Measurements from ENCODE around the gene IGSF23.

Gene IGSF23

GRCh38 chr19:44613295-44614178 lies at the start of gene IGSF23:
Gene IGSF23 (plus strand): TSS chr19:44613563. CDS start chr19:44613646, 83 bp downstream.
- in situ Hi-C loops (cut with HindIII; ENCODE audit: low sequenced_read_pairs), result no loop called here

GRCh38 chr19:44566984-44567383 lies 46.4 kb upstream of the IGSF23 start:
- in situ Hi-C loops (cut with HindIII; ENCODE audit: low sequenced_read_pairs), result no loop called here

GRCh38 chr19:44567745-44568144 lies 45.6 kb upstream of the IGSF23 start:
- in situ Hi-C loops (cut with HindIII; ENCODE audit: low sequenced_read_pairs), result no loop called here

GRCh38 chr19:44570603-44570983 lies 42.8 kb upstream of the IGSF23 start:
- in situ Hi-C loops (cut with HindIII; ENCODE audit: low sequenced_read_pairs), result no loop called here

- in situ Hi-C loops (cut with HindIII; ENCODE audit: low sequenced_read_pairs), result no loop called here
Observed at GRCh38 chr19:44570984-44571684, 42.2 kb upstream of the IGSF23 start.

GRCh38 chr19:44571830-44572580 lies 41.4 kb upstream of the IGSF23 start:
- in situ Hi-C loops (cut with HindIII; ENCODE audit: low sequenced_read_pairs), result no loop called here

- in situ Hi-C loops (cut with HindIII; ENCODE audit: low sequenced_read_pairs), result no loop called here
Observed at GRCh38 chr19:44572581-44572900, 40.8 kb upstream of the IGSF23 start.

GRCh38 chr19:44573183-44573582 lies 40.2 kb upstream of the IGSF23 start:
- in situ Hi-C loops (cut with HindIII; ENCODE audit: low sequenced_read_pairs), result no loop called here

- in situ Hi-C loops (cut with HindIII; ENCODE audit: low sequenced_read_pairs), result no loop called here
Observed at GRCh38 chr19:44573627-44574026, 39.7 kb upstream of the IGSF23 start.

GRCh38 chr19:44574186-44574950 lies 39.0 kb upstream of the IGSF23 start:
- in situ Hi-C loops (cut with HindIII; ENCODE audit: low sequenced_read_pairs), result no loop called here

- in situ Hi-C loops (cut with HindIII; ENCODE audit: low sequenced_read_pairs), result no loop called here
Observed at GRCh38 chr19:44575116-44575700, 38.2 kb upstream of the IGSF23 start.

- in situ Hi-C loops (cut with HindIII; ENCODE audit: low sequenced_read_pairs), result no loop called here
Observed at GRCh38 chr19:44576843-44577565, 36.4 kb upstream of the IGSF23 start.

- in situ Hi-C loops (cut with HindIII; ENCODE audit: low sequenced_read_pairs), result no loop called here
Observed at GRCh38 chr19:44577566-44577874, 35.8 kb upstream of the IGSF23 start.

- in situ Hi-C loops (cut with HindIII; ENCODE audit: low sequenced_read_pairs), result no loop called here
Observed at GRCh38 chr19:44579663-44580365, 33.5 kb upstream of the IGSF23 start.

- in situ Hi-C loops (cut with HindIII; ENCODE audit: low sequenced_read_pairs), result no loop called here
Observed at GRCh38 chr19:44580366-44580895, 32.9 kb upstream of the IGSF23 start.

GRCh38 chr19:44581288-44581687 lies 32.1 kb upstream of the IGSF23 start:
- in situ Hi-C loops (cut with HindIII; ENCODE audit: low sequenced_read_pairs), result no loop called here

GRCh38 chr19:44582581-44583265 lies 30.6 kb upstream of the IGSF23 start:
- in situ Hi-C loops (cut with HindIII; ENCODE audit: low sequenced_read_pairs), result no loop called here

- in situ Hi-C loops (cut with HindIII; ENCODE audit: low sequenced_read_pairs), result no loop called here
Observed at GRCh38 chr19:44585371-44586133, 27.8 kb upstream of the IGSF23 start.
